NCI-H510A treated with DMSO at 0.1 percent for 48 hours (cell line): ENCODE results near the gene GSTM4.

Experiments
- DNase-seq: peaks from one replicate; lab custom pipeline; 2025; lab: John Stamatoyannopoulos, UW

GSTM4 gene

GRCh38 chr1:109655615-109656519 lies at the start of gene GSTM4:
Gene GSTM4 (plus strand): TSS chr1:109656099. CDS start chr1:109656390, 291 bp downstream.
- peak; percentile 70 for DNase-seq

- no peak for DNase-seq
These were observed 46.0 kb upstream of the GSTM4 start for GRCh38 chr1:109609881-109610280.

GRCh38 chr1:109610609-109611307 lies 45.1 kb upstream of the GSTM4 start:
- DNase-seq: no peak

- DNase-seq: no peak
These were observed 44.5 kb upstream of the GSTM4 start for GRCh38 chr1:109611308-109611990.

GRCh38 chr1:109613361-109614147 lies 42.3 kb upstream of the GSTM4 start:
- no peak for DNase-seq

- DNase-seq: no peak
These were observed 40.0 kb upstream of the GSTM4 start for GRCh38 chr1:109615879-109616278.

GRCh38 chr1:109616391-109616790 lies 39.5 kb upstream of the GSTM4 start:
- no peak for DNase-seq

GRCh38 chr1:109617291-109617801 lies 38.6 kb upstream of the GSTM4 start:
- no peak for DNase-seq

GRCh38 chr1:109618661-109619575 lies 37.0 kb upstream of the GSTM4 start:
- no peak for DNase-seq

GRCh38 chr1:109619576-109620400 lies 36.1 kb upstream of the GSTM4 start, which contains the start of the genes AMPD2 and GNAT2:
Gene AMPD2 (plus strand): TSS chr1:109619837. CDS start chr1:109621176, 1,339 bp downstream.
Gene GNAT2 (minus strand): TSS chr1:109619616. CDS start chr1:109612870, 6,746 bp downstream.
- DNase-seq: peak; percentile 67

- no peak for DNase-seq
These were observed 35.5 kb upstream of the GSTM4 start for GRCh38 chr1:109620401-109620791.

- DNase-seq: peak; percentile 85
These were observed 35.0 kb upstream of the GSTM4 start for GRCh38 chr1:109620841-109621286.

- DNase-seq: no peak
These were observed 34.3 kb upstream of the GSTM4 start for GRCh38 chr1:109621379-109622136.

GRCh38 chr1:109622137-109622892 lies 33.6 kb upstream of the GSTM4 start:
- DNase-seq: no peak

GRCh38 chr1:109622895-109623294 lies 33.0 kb upstream of the GSTM4 start:
- no peak for DNase-seq

- DNase-seq: no peak
These were observed 32.2 kb upstream of the GSTM4 start for GRCh38 chr1:109623601-109624161.
